Lung (tissue), 12 donors: ENCODE data around the gene RABGAP1. TPM values are rescaled to one million over a fixed set of nuclear protein-coding genes. Genes with fewer than 3 reads are reported as not detected.

Source experiments
- ATAC-seq: fragments of 200-7000 bp; cut with Tn5 transposase; one replicate; pipeline ENCODE4 v1.9.1; 2020; ENCODE audit warnings: moderate number of reproducible peaks; ENCODE audit not compliant: insufficient read depth, low FRiP score
- DNase-seq, 3 donors: peaks; one replicate each; pipeline ENCODE4 v3.0.0-alpha.2; 2013 to 2017
- H3K27ac ChIP-seq, 2 donors: one replicate each; pipeline ENCODE4 v1.5.1; 2013; ENCODE audit warnings: mild to moderate bottlenecking in 2 of 2, moderate library complexity in 2 of 2, control low read depth in 1 of 2, inconsistent platforms in 1 of 2, low read depth in 1 of 2, low read length in 1 of 2
- H3K27me3 ChIP-seq, 3 donors: one replicate each; pipeline ENCODE4 v1.5.1; 2013; ENCODE audit warnings: low read length in 2 of 3; ENCODE audit not compliant: control insufficient read depth in 3 of 3, insufficient read depth in 3 of 3
- H3K36me3 ChIP-seq, 4 donors: one replicate each; pipeline ENCODE4 v1.5.1; 2013; ENCODE audit warnings: low read length in 4 of 4, mild to moderate bottlenecking in 1 of 4, moderate library complexity in 1 of 4; ENCODE audit not compliant: control insufficient read depth in 4 of 4, insufficient read depth in 4 of 4
- H3K4me1 ChIP-seq, 5 donors: one replicate each; pipeline ENCODE4 v1.5.1; 2013; ENCODE audit warnings: low read length in 5 of 5, mild to moderate bottlenecking in 2 of 5, moderate library complexity in 1 of 5; ENCODE audit not compliant: control insufficient read depth in 5 of 5, insufficient read depth in 5 of 5
- H3K4me3 ChIP-seq: one replicate; pipeline ENCODE4 v1.5.1; 2013; ENCODE audit warnings: mild to moderate bottlenecking, control low read depth, moderate library complexity
- H3K9ac ChIP-seq, 2 donors: one replicate each; pipeline ENCODE4 v1.5.1; 2013; ENCODE audit warnings: low read length in 2 of 2, control low read depth in 1 of 2; ENCODE audit not compliant: insufficient read depth in 1 of 2
- H3K9me3 ChIP-seq, 4 donors: one replicate each; pipeline ENCODE4 v1.5.1; 2013; ENCODE audit warnings: low read length in 3 of 4, mild to moderate bottlenecking in 1 of 4, moderate library complexity in 1 of 4; ENCODE audit not compliant: control insufficient read depth in 4 of 4, insufficient read depth in 3 of 4
- WGBS, 2 donors: extraction: QIAGEN DNeasy Blood & Tissue Kit; methylation state at CpG; one replicate each; pipeline ENCODE4 v1.1.7; 2013; 5-methylcytosine and 5-hydroxymethylcytosine counted together
- polyA plus RNA-seq, 2 donors: library from polyadenylated mRNA; stranded (reverse); fragments of 200-250 nt; gene quantifications; one replicate each; pipeline ENCODE4 v1.2.1, GENCODE V29; 2013
- total RNA-seq, 2 donors: library from RNA; depleted of rRNA in 1 of 2; stranded (reverse); fragments of >200 nt in 1 of 2; gene quantifications; one replicate each; pipeline ENCODE4 v1.2.1, GENCODE V29; 2014 to 2021
- TF ChIP-seq, protein P1 (sequence below): IDR thresholded peaks from 2 replicates; pipeline ENCODE4 v1.5.1; 2012; ENCODE audit warnings: mild to moderate bottlenecking; ENCODE audit errors: control extremely low read depth, extremely low read depth
- donor health status: control.
- donor health status: control.
- donor health status: Bipolar disorder and iron deficiency.
- donor health status: healthy.
- donor health status: DM: yes; HTN: yes; CAD: no.

The RABGAP1 gene
- total and polyA plus RNA-seq, 4 donors: 9.6 to 103 (median 34.9) TPM

DNA sequence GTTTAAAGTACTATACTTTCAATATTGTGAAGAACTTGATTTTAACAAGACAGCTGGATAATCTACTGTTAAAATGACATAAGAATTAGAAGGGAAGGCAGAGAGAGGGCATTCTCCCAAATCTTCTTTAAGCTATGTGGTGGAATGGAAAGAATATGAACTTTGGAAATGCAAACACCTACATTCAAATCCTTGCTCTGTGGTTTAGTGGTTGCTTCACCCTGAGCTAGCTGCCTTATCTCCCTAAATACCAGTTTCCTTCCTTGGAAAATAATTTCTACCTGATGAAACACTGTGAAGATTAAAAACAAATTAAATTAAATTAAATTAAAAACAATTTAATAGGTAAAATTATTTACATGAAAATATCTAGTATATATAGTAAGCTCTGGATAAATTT lies 191.2 kb downstream of the RABGAP1 start:
- DNase-seq: no peak
- Histone ChIP-seq H3K27me3 (no peaks in the 10 kb centered on the region), H3K4me3 (no peak overlapping the region), H3K9ac (no peak overlapping the region), H3K27ac (no peak overlapping the region), H3K9me3 (no peaks in the 10 kb centered on the region), H3K4me1 (peaks cover 0 to 2% (median 0%) of the 10 kb centered on the region in 5 donors), H3K36me3 (peaks cover 4 to 17% (median 7%) of the 10 kb centered on the region in 4 donors)
- ATAC-seq: no peak
- TF ChIP-seq, protein P1, sequence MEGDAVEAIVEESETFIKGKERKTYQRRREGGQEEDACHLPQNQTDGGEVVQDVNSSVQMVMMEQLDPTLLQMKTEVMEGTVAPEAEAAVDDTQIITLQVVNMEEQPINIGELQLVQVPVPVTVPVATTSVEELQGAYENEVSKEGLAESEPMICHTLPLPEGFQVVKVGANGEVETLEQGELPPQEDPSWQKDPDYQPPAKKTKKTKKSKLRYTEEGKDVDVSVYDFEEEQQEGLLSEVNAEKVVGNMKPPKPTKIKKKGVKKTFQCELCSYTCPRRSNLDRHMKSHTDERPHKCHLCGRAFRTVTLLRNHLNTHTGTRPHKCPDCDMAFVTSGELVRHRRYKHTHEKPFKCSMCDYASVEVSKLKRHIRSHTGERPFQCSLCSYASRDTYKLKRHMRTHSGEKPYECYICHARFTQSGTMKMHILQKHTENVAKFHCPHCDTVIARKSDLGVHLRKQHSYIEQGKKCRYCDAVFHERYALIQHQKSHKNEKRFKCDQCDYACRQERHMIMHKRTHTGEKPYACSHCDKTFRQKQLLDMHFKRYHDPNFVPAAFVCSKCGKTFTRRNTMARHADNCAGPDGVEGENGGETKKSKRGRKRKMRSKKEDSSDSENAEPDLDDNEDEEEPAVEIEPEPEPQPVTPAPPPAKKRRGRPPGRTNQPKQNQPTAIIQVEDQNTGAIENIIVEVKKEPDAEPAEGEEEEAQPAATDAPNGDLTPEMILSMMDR: no peak

DNA sequence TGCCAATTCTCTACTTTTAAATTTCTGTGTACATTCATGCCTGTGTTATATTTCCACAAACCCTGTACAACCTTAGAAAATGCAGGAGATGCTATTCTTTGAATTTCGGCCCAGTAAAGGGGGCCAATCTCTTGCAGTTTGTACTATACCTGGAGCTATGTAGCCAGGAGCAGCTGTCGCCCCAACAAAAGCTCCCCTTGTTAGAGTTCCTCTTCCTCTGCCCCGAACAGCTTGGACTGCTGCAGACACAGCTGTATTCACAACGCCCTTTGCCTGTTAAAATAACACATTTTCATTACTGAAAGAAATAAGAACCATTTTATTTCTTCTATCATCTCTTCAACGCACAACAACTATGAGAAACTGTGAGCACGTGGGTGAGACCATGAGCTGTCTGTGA lies 191.9 kb downstream of the RABGAP1 start:
- no peak overlapping the region for H3K4me3 ChIP-seq
- H3K27ac ChIP-seq: no peak overlapping the region
- no peaks in the 10 kb centered on the region for H3K27me3 ChIP-seq
- no peaks in the 10 kb centered on the region for H3K4me1 ChIP-seq
- H3K9me3 ChIP-seq: no peaks in the 10 kb centered on the region
- 94 to 95% methylated on average over 6 of the region's 6 CpGs for WGBS, 2 donors
- peaks cover 4 to 17% (median 7%) of the 10 kb centered on the region in 4 donors for H3K36me3 ChIP-seq
- DNase-seq: no peak
- no peak overlapping the region for H3K9ac ChIP-seq
- no peak for ATAC-seq
- TF ChIP-seq, protein P1: no peak

DNA sequence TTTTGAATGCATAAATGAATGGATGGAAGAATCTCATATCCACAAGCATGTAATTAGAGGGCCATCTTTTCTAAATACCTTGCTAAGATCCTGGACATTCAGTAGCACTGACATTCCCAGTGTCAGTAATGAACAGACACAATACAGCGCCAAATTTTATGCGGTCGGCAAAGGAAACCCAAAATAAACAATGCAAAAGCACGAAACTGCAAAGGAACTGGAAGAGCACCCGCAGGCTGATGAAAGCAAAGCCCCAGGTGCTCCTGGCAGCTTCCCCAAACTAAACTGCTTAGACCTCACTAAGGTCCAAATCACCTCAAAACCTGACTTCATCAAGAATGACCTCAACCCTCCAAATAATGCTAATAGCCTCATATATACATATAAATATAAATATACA lies 194.6 kb downstream of the RABGAP1 start:
- Histone ChIP-seq H3K27me3 (no peaks in the 10 kb centered on the region), H3K9ac (no peak overlapping the region), H3K4me1 (no peaks in the 10 kb centered on the region), H3K36me3 (peaks cover 4 to 20% (median 7%) of the 10 kb centered on the region in 4 donors), H3K9me3 (no peaks in the 10 kb centered on the region), H3K4me3 (no peak overlapping the region), H3K27ac (no peak overlapping the region)
- WGBS, 2 donors: 79 to 83% methylated on average over 5 of the region's 5 CpGs
- ATAC-seq (no peak), DNase-seq (no peak)
- TF ChIP-seq, protein P1: no peak

DNA sequence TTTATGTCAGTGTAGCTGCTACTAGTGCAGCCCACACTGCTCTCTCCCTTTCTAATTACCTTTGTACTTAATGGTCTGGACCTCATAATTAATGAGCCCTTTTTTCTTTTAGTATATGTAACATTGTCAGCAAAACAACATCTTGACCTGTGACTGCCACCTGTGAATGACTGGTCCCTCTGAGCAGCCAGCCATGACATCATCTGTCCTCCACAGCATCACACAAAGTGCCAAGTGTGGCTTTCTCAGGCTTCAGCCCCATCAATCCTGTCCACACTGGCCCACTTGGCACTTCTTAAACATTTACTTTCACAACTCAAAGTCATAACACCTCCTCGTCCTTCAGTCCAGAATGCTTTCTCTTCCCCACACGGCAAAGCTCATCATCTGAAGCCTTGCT lies 197.3 kb downstream of the RABGAP1 start:
- TF ChIP-seq, protein P1: no peak
- ATAC-seq: no peak
- no peak overlapping the region for H3K9ac ChIP-seq
- no peaks in the 10 kb centered on the region for H3K27me3 ChIP-seq
- H3K4me1 ChIP-seq: no peaks in the 10 kb centered on the region
- peaks cover 0 to 6% (median 1%) of the 10 kb centered on the region in 4 donors for H3K36me3 ChIP-seq
- no peak overlapping the region for H3K27ac ChIP-seq
- H3K4me3 ChIP-seq: no peak overlapping the region
- no peak for DNase-seq
- H3K9me3 ChIP-seq: no peaks in the 10 kb centered on the region
- WGBS, 2 donors: 92 to 93% methylated on average over 2 of the region's 2 CpGs
